H9 (cell line): Measurements from ENCODE around the gene TEX22. TPM values are rescaled to one million over a fixed set of nuclear protein-coding genes. Genes with fewer than 3 reads are reported as not detected.

Experiments
- DNase-seq: peaks from one replicate; pipeline ENCODE4 v3.0.0-alpha.2; 2017
- H2AFZ ChIP-seq: one replicate; pipeline ENCODE4 v1.6.1; 2013; ENCODE audit warnings: mild to moderate bottlenecking, low read length, control low read depth, moderate library complexity
- H2AK5ac ChIP-seq: 2 replicates; pipeline ENCODE4 v1.6.1; 2013; ENCODE audit warnings: low read length, control low read depth, mixed read lengths; ENCODE audit not compliant: insufficient read length
- H2BK120ac ChIP-seq: one replicate; pipeline ENCODE4 v1.6.1; 2013; ENCODE audit warnings: low read depth, mild to moderate bottlenecking, low read length, control low read depth, inconsistent platforms; ENCODE audit not compliant: poor library complexity, severe bottlenecking
- H2BK12ac ChIP-seq: 2 replicates; pipeline ENCODE4 v1.6.1; 2013; ENCODE audit warnings: low read length, control low read depth, mixed read lengths, low read depth; ENCODE audit not compliant: insufficient read length
- H2BK15ac ChIP-seq: 2 replicates; pipeline ENCODE4 v1.6.1; 2013; ENCODE audit warnings: low read depth, low read length, control low read depth
- H2BK20ac ChIP-seq: one replicate; pipeline ENCODE4 v1.6.1; 2013; ENCODE audit warnings: low read depth, mild to moderate bottlenecking, low read length, control low read depth, inconsistent platforms; ENCODE audit not compliant: poor library complexity, severe bottlenecking
- H2BK5ac ChIP-seq: 2 replicates; pipeline ENCODE4 v1.6.1; 2013; ENCODE audit warnings: low read length, control low read depth, mixed read lengths; ENCODE audit not compliant: insufficient read length
- H3K14ac ChIP-seq: 2 replicates; pipeline ENCODE4 v1.6.1; 2013; ENCODE audit warnings: low read length, control low read depth; ENCODE audit not compliant: insufficient read depth
- H3K18ac ChIP-seq: 2 replicates; pipeline ENCODE4 v1.6.1; 2013; ENCODE audit warnings: low read depth, mild to moderate bottlenecking, mixed read lengths, low read length, control low read depth; ENCODE audit not compliant: insufficient read length
- H3K23ac ChIP-seq: 2 replicates; pipeline ENCODE4 v1.6.1; 2013; ENCODE audit warnings: low read length, control low read depth, mixed read lengths, low read depth; ENCODE audit not compliant: insufficient read length
- H3K23me2 ChIP-seq: 2 replicates; pipeline ENCODE4 v1.6.1; 2013; ENCODE audit warnings: low read depth, mild to moderate bottlenecking, mixed read lengths, low read length, control low read depth; ENCODE audit not compliant: insufficient read length, poor library complexity, severe bottlenecking
- H3K27ac ChIP-seq: 2 replicates; pipeline ENCODE4 v1.5.1; 2013; ENCODE audit warnings: low read length, control low read depth, mixed read lengths, low read depth; ENCODE audit not compliant: insufficient read length
- H3K27me3 ChIP-seq: 2 replicates; pipeline ENCODE4 v1.6.1; 2013; ENCODE audit warnings: low read length, control low read depth, inconsistent platforms; ENCODE audit not compliant: insufficient read depth
- H3K4ac ChIP-seq: 2 replicates; pipeline ENCODE4 v1.6.1; 2013; ENCODE audit warnings: low read depth, mild to moderate bottlenecking, control low read depth, inconsistent platforms, low read length, moderate library complexity
- H3K4me1 ChIP-seq: 2 replicates; pipeline ENCODE4 v1.6.1; 2013; ENCODE audit warnings: low read length, control low read depth, inconsistent platforms; ENCODE audit not compliant: insufficient read depth
- H3K4me2 ChIP-seq: 2 replicates; pipeline ENCODE4 v1.6.1; 2013; ENCODE audit warnings: low read length, control low read depth, mixed read lengths; ENCODE audit not compliant: insufficient read length, insufficient read depth
- H3K56ac ChIP-seq: 2 replicates; pipeline ENCODE4 v1.6.1; 2013; ENCODE audit warnings: low read depth, mild to moderate bottlenecking, mixed read lengths, low read length, control low read depth; ENCODE audit not compliant: insufficient read length
- H3K79me1 ChIP-seq: 2 replicates; pipeline ENCODE4 v1.6.1; 2013; ENCODE audit warnings: low read depth, mild to moderate bottlenecking, moderate library complexity, low read length, control low read depth, inconsistent platforms; ENCODE audit not compliant: insufficient read depth, poor library complexity, severe bottlenecking
- H3K79me2 ChIP-seq: 2 replicates; pipeline ENCODE4 v1.6.1; 2013; ENCODE audit warnings: low read length, control low read depth, inconsistent platforms; ENCODE audit not compliant: insufficient read depth
- H3K9ac ChIP-seq: 2 replicates; pipeline ENCODE4 v1.6.1; 2013; ENCODE audit warnings: low read length, control low read depth, mixed read lengths; ENCODE audit not compliant: insufficient read length; ENCODE audit errors: extremely low read depth
- H3K9me3 ChIP-seq: one replicate; pipeline ENCODE4 v1.6.1; 2013; ENCODE audit warnings: low read depth, low read length, inconsistent platforms; ENCODE audit not compliant: control insufficient read depth
- H3T11ph ChIP-seq: one replicate; pipeline ENCODE4 v1.6.1; 2013; ENCODE audit warnings: mild to moderate bottlenecking, low read length, control low read depth, inconsistent platforms
- H4K20me1 ChIP-seq: one replicate; pipeline ENCODE4 v1.6.1; 2013; ENCODE audit not compliant: control insufficient read depth, insufficient read length, insufficient read depth
- H4K5ac ChIP-seq: 2 replicates; pipeline ENCODE4 v1.6.1; 2013; ENCODE audit warnings: low read depth, mild to moderate bottlenecking, mixed read lengths, low read length, control low read depth; ENCODE audit not compliant: insufficient read length
- H4K8ac ChIP-seq: replicated peaks from 2 replicates; pipeline ENCODE4 v1.6.1; 2013; ENCODE audit warnings: low read length, control low read depth, mixed read lengths, low read depth; ENCODE audit not compliant: insufficient read length
- H4K91ac ChIP-seq: 2 replicates; pipeline ENCODE4 v1.6.1; 2013; ENCODE audit warnings: low read depth, mild to moderate bottlenecking, moderate library complexity, mixed read lengths, low read length, control low read depth; ENCODE audit not compliant: insufficient read length
- H3K27ac Mint-ChIP-seq, 3 experiments: 2 replicates in 2 of 3; 3 replicates in 1 of 3; pipeline ENCODE4 v1.8.0; 2020 to 2021; ENCODE audit warnings: mixed read lengths in 3 of 3, mild to moderate bottlenecking in 1 of 3, moderate library complexity in 1 of 3
- H3K27me3 Mint-ChIP-seq: 2 replicates; pipeline ENCODE4 v1.8.0; 2021; ENCODE audit warnings: low read depth, mild to moderate bottlenecking, moderate library complexity, mixed read lengths
- H3K36me3 Mint-ChIP-seq, 3 experiments: 2 replicates in 2 of 3; 3 replicates in 1 of 3; pipeline ENCODE4 v1.8.0; 2020 to 2021; ENCODE audit warnings: low read depth in 3 of 3, mixed read lengths in 3 of 3; ENCODE audit not compliant: insufficient read depth in 1 of 3
- H3K4me1 Mint-ChIP-seq, 2 experiments: 2 replicates each; pipeline ENCODE4 v1.8.0; 2020; ENCODE audit warnings: mixed read lengths in 2 of 2
- H3K4me3 Mint-ChIP-seq, 2 experiments: 2 replicates in 1 of 2; 3 replicates in 1 of 2; pipeline ENCODE4 v1.8.0; 2020 to 2021; ENCODE audit warnings: mild to moderate bottlenecking in 2 of 2, mixed read lengths in 2 of 2, moderate library complexity in 1 of 2
- H3K9me3 Mint-ChIP-seq, 2 experiments: 2 replicates in 1 of 2; 3 replicates in 1 of 2; pipeline ENCODE4 v1.8.0; 2020; ENCODE audit warnings: mild to moderate bottlenecking in 2 of 2, mixed read lengths in 2 of 2, moderate library complexity in 1 of 2
- WGBS: extraction: QIAGEN DNeasy Blood & Tissue Kit; methylation state at CpG from one replicate; pipeline ENCODE4 v1.1.7; 2013; ENCODE audit warnings: missing lambda C conversion rate, low lambda C conversion rate, mixed read lengths; ENCODE audit not compliant: insufficient read length; ENCODE audit errors: extremely low coverage; 5-methylcytosine and 5-hydroxymethylcytosine counted together
- total RNA-seq: library from RNA; stranded (reverse); gene quantifications from 2 replicates; pipeline ENCODE4 v1.2.1, GENCODE V29; 2021
- TF ChIP-seq, protein P1 (sequence below): fragments of 200-600 bp; sonication (generic); conservative IDR thresholded peaks from 3 replicates; pipeline ENCODE4 v1.8.0; 2021; ENCODE audit warnings: antibody characterized with exemption, mild to moderate bottlenecking

The TEX22 gene
- total RNA-seq, 1 experiment from 2014 or later, result 0.83 TPM

DNA sequence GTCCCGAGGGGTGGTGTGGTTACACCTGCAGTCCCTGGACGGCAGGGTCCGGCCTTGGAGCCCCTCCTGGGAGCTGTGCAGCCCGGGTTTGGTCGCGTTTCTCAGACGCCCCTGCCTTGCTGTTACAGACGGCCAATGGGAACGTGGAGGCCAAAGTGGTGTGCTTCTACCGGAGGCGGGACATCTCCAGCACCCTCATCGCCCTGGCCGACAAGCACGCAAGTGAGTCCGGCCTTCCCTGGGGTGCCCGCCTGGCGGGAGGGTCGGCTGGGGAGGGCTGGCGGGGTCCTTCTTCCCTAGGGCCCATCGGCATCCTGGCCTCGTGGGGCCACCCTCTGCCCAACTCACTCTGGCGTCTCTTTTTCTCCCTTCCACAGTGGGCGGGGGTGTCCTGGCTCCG lies 47.0 kb downstream of the TEX22 start:
- Histone ChIP-seq H2BK5ac (no peak overlapping the region), H2AFZ (no peak overlapping the region), H3K56ac (no peak overlapping the region), H3K23me2 (no peaks in the 10 kb centered on the region), H3T11ph (no peak overlapping the region), H4K8ac (no peak overlapping the region), H3K27me3 (no peaks in the 10 kb centered on the region), H3K9me3 (no peaks in the 10 kb centered on the region), H3K23ac (no peak overlapping the region), H3K9ac (no peak overlapping the region), H4K20me1 (no peaks in the 10 kb centered on the region), H4K5ac (no peak overlapping the region), H3K14ac (no peak overlapping the region; the same call in 1 of the 2 replicates), H3K4ac (no peak overlapping the region), H3K4me1 (no peaks in the 10 kb centered on the region), H3K79me1 (no peaks in the 10 kb centered on the region), H3K18ac (no peak overlapping the region), H3K27ac (no peak overlapping the region), H4K91ac (no peak overlapping the region), H2BK120ac (no peak overlapping the region), H2AK5ac (no peak overlapping the region), H2BK20ac (no peak overlapping the region), H2BK15ac (no peak overlapping the region), H3K4me2 (no peak overlapping the region), H2BK12ac (no peak overlapping the region), H3K79me2 (no peaks in the 10 kb centered on the region)
- no CpG with 5 or more reads among the region's 24 CpGs for WGBS
- TF ChIP-seq, protein P1, sequence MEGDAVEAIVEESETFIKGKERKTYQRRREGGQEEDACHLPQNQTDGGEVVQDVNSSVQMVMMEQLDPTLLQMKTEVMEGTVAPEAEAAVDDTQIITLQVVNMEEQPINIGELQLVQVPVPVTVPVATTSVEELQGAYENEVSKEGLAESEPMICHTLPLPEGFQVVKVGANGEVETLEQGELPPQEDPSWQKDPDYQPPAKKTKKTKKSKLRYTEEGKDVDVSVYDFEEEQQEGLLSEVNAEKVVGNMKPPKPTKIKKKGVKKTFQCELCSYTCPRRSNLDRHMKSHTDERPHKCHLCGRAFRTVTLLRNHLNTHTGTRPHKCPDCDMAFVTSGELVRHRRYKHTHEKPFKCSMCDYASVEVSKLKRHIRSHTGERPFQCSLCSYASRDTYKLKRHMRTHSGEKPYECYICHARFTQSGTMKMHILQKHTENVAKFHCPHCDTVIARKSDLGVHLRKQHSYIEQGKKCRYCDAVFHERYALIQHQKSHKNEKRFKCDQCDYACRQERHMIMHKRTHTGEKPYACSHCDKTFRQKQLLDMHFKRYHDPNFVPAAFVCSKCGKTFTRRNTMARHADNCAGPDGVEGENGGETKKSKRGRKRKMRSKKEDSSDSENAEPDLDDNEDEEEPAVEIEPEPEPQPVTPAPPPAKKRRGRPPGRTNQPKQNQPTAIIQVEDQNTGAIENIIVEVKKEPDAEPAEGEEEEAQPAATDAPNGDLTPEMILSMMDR, result no peak
- no peaks in the 10 kb centered on the region for H3K27me3 Mint-ChIP-seq
- H3K36me3 Mint-ChIP-seq, result peaks cover 16 to 41% (median 25%) of the 10 kb centered on the region in 3 experiments; a peak in 6 of 7 replicates
- no peaks in the 10 kb centered on the region for H3K4me1 Mint-ChIP-seq
- no peak for DNase-seq
- H3K9me3 Mint-ChIP-seq, result no peaks in the 10 kb centered on the region
- H3K27ac Mint-ChIP-seq, result no peak overlapping the region; a peak in 1 of 7 replicates
- no peak overlapping the region for H3K4me3 Mint-ChIP-seq
